HG03565 (cell line): ENCODE measurements around the gene LRRN3.
A peak's percentile ranks its signal among the peaks of the same experiment; 100 is the strongest.
"Not testable (repeated sequence)": the region's sequence is repeated elsewhere in the genome, so short reads cannot be mapped to it uniquely, and the experiment has no call there.

Experiments used
- ATAC-seq: cut with Tn5 transposase; IDR thresholded peaks from one replicate; pipeline ENCODE4 v1.9.1; 2021; ENCODE audit warnings: mild to moderate bottlenecking, moderate library complexity; ENCODE audit not compliant: unreplicated experiment

The LRRN3 gene

GRCh38 chr7:111090846-111091245 lies at the start of gene LRRN3:
TSS of gene LRRN3 (plus strand) at chr7:111091127. CDS start at chr7:111122773, 31,646 bp downstream.
- no peak for ATAC-seq

DNA sequence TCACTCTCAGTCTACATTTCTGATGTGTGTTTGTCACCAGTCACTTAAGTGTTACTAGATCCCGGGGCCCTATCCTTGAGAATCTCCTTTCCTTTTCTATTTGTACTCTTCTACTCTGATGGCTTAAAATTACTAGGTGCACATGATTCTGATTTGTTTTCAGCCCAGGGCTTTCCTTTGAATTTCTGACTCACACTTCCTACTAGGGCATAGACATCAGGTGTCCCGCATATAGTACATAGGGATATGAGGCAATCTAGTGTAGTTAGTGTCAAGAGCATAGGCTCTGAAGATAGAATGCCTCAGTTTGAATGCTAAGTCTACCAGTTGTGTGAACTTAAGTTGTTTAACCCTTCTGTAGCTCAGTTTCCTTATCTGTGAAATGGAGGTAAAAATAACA lies 49.4 kb upstream of the LRRN3 start:
- ATAC-seq: no peak

DNA sequence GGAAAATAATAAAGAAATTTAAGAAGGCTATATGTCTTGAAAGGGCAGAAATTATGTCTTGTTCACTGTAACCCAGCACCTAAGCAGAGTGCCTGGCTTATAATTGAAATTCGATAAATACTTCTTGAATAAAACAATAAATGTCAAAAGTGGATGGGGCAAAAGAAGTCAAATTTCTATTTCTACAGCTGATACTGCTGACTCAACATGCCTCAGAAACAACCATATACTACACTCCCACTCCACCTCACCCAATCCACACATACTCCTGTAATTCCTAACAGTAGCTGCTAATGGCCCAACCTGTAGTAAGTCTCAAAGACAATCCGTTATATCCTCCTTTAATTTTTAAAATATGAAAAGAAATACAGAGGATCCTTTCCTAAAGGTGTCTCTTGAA lies 48.1 kb upstream of the LRRN3 start:
- no peak for ATAC-seq

GRCh38 chr7:111043561-111043960 lies 47.4 kb upstream of the LRRN3 start:
- peak; percentile 88 for ATAC-seq

- ATAC-seq: no peak
Measured at GRCh38 chr7:111045449-111045848, 45.5 kb upstream of the LRRN3 start.

DNA sequence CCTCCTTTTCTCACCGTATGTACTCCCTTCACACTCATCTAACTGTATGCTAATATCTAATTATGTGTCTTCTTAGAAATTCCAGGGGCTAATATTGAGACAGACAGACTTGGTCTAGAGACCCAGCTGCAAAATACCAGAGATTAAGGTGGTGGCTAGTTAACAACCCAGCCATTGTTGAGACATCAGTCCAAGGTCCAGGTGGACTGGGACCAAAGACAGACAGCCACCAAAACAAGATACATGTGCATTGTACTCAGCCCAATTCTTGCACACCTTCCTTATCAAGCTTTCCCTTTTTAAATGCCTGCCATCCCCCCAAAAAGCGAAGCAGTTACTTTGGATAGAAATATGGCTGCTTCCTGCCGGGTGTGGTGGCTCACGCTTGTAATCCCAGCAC lies 43.3 kb upstream of the LRRN3 start:
- no peak for ATAC-seq

DNA sequence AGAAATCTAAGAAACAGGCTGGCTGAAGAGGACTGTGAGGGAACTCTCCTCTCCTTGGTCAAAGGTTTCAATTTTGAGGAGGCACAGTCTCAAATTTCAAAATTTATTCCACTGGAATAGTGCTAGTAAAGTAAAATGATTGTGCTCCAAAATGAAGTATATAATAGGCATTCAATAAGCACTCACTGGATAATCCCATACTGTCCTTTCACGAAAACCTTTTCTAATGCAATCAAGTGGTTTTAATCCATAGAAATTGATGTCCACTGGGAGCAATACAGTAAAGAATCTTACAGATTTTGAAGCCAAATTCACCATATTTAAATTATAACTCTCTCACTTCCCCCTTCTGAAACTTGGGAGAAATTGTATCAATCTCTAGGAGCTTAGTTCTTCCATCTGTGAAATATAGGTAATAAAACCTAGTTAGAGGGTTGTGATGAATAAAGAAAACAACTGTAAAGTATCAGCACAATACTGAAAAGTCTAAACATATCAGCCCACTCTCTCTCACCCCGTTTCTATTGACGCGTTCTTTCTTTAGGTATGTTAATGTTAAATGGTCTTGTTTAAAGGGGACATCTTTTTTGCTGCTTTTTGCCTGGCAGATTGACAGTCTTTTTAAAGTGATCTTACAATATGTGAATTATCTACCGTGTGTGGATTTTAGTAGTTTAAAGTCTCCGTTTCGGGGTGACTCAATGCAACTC lies 40.8 kb upstream of the LRRN3 start:
- ATAC-seq: no peak

DNA sequence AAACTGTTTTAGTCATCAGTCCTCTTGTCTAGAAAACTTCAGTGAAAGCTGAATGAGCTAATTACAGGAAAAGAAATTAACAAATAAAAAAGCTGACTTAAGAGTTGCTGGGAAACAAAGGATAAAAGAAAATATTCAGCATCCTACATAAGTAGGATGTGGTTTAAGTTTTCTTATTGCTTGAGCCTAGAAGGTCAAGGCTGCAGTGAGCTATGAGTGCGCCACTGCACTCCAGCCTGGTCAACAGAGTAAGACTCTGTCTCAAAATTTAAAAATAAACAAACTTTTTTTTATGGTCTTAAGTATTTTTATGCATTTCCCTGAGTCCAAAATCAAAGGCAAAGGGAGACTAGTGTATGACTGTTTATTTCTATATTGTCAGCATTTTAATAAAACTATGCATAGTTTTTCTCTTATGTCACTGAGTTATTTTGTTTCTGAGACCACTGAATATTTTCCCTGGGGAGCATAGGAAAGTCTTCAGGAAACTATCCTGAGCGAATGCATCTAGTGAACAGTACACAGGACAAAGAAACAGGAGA lies 40.0 kb upstream of the LRRN3 start:
- no peak for ATAC-seq

- ATAC-seq: no peak
Measured at GRCh38 chr7:111051832-111052231, 39.1 kb upstream of the LRRN3 start.

- ATAC-seq: no peak
Measured at GRCh38 chr7:111053035-111053434, 37.9 kb upstream of the LRRN3 start.

- ATAC-seq: no peak
Measured at GRCh38 chr7:111056371-111056770, 34.6 kb upstream of the LRRN3 start.

DNA sequence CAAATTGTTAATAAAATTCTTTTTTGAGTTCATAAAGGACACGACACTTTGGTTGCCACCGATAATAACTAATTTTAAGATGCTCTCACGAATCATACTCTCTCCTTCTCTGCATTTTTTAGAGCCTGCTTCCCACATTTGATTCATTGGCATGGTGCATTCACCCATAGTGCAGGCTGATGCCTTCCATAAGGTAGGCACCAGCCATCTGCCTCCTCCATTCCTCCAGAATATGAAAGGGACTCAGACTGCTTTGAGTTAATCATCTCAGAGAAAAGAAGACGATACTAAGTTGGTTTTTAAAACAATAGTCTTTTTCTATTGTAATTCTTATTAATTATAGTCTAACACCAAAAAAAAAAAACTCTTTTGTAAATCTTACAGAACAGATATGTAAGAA lies 33.9 kb upstream of the LRRN3 start:
- no peak for ATAC-seq

- no peak for ATAC-seq
Measured at GRCh38 chr7:111059833-111060232, 31.1 kb upstream of the LRRN3 start.

GRCh38 chr7:111063166-111063565 lies 27.8 kb upstream of the LRRN3 start:
- no peak for ATAC-seq

GRCh38 chr7:111067251-111067650 lies 23.7 kb upstream of the LRRN3 start:
- no peak for ATAC-seq

DNA sequence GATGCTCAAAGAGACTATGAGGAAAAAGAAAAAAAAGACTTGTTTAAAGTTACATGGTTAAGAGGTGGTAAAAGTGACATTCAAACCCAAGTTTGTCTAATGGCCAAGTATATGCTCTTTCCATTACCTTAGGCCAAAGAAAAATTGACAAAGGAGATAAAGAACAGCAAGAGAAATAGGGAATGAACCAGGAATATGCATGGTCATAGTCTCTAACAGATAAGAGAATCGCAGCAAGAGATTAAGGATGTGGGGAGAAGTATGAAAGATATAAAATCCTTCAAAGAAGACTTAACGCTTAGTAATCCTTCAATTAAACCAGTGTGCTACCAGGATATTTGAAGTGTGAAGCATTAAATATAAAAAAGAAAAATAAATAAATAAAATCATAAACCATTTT lies 23.2 kb upstream of the LRRN3 start:
- ATAC-seq: no peak

DNA sequence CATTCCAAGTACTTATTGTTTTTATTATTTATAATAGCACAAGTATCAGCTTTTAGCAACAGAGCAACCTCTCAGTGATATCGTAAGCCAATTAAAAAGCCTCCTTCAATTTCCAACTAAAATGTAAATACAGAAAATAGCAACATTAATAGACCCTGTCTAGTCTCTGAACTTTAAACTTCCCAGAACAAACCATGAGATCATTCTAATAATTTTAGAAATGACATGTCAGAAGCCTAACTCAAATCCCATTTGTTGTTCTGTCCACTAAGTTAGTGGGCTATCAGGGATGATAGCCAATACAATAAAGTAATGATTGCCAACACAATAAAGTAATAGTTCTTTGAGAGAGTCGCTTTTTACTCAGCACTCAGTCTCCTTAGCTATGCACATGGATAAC lies 22.3 kb upstream of the LRRN3 start:
- no peak for ATAC-seq

- no peak for ATAC-seq
Measured at GRCh38 chr7:111071556-111071955, 19.4 kb upstream of the LRRN3 start.

DNA sequence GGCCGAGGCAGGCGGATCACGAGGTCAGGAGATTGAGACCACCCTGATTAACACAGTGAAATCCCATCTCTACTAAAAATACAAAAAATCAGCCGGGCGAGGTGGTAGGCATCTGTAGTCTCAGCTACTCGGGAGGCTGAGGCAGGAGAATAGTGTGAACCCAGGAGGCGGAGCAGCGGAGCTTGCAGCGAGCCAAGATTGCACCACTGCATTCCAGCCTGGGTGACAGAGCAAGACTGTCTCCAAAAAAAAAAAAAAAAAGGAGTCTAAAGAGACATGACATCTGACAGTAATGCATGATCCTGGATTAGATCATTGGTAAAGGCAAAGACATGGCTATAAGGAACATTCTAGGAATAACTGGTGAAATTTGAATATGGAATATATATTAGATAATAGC lies 18.3 kb upstream of the LRRN3 start:
- not testable (repeated sequence) for ATAC-seq

- ATAC-seq: no peak
Measured at GRCh38 chr7:111074071-111074747, 16.7 kb upstream of the LRRN3 start.

DNA sequence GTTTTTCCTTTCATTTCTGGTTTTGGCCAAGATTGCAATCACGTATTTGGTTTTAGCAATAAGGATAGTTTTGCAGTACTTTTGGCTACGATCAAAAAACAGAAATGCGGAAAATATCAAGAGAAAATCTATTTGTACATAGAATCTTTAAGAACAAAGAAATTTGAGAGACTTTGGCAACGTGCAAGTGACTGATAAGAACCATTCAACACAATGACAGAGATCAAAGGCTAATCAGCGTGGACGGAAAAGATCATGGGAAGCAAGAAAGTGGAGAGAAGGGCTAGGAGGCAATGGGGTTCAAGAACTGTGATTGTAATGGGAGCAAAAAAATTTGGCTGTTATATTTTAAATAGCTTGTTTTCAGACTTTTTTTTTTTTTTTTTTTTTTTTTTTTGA lies 16.2 kb upstream of the LRRN3 start:
- ATAC-seq: no peak

DNA sequence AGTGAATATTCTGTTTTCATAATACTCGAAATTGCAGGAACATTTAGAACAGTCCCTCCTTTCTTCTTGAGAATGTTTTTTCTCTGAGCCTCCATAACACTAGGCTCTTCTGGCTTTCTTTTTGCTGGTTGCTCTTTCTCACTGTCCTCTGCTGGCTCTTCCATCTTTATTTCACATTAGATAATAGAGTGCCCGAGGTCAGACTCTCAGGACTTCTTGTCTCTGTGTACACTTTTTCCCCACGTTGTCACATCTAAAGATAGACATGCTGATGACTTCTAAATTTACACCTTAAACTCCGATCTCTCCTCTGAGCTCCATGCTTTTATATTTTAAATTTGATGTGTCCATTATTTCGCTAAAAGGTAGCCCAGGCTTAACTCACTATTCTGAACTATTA lies 15.4 kb upstream of the LRRN3 start:
- ATAC-seq: no peak
